GM21367 (cell line): ENCODE results near the gene SCAF8.
"Not testable (repeated sequence)": the region's sequence is repeated elsewhere in the genome, so short reads cannot be mapped to it uniquely, and the experiment has no call there.

Experiments
- ATAC-seq: cut with Tn5 transposase; IDR thresholded peaks from one replicate; pipeline ENCODE4 v1.9.1; 2021; ENCODE audit not compliant: unreplicated experiment

SCAF8 gene

GRCh38 chr6:154733183-154733625 lies at the start of gene SCAF8:
Gene SCAF8, plus strand, starts transcription at chr6:154733416. Its CDS starts 485 bp downstream, at chr6:154733901.
- peak; percentile 73 for ATAC-seq

- peak; percentile 94 for ATAC-seq
Observed at GRCh38 chr6:154683756-154684523, 49.3 kb upstream of the SCAF8 start.

- no peak for ATAC-seq
Observed at GRCh38 chr6:154686162-154686561, 47.1 kb upstream of the SCAF8 start.

GRCh38 chr6:154689493-154690255 lies 43.5 kb upstream of the SCAF8 start:
- no peak for ATAC-seq

- ATAC-seq, result no peak
Observed at GRCh38 chr6:154690857-154691256, 42.4 kb upstream of the SCAF8 start.

GRCh38 chr6:154696661-154697060 lies 36.6 kb upstream of the SCAF8 start:
- no peak for ATAC-seq

- no peak for ATAC-seq
Observed at GRCh38 chr6:154703124-154703523, 30.1 kb upstream of the SCAF8 start.

- no peak for ATAC-seq
Observed at GRCh38 chr6:154705471-154706113, 27.6 kb upstream of the SCAF8 start.

GRCh38 chr6:154706389-154706788 lies 26.8 kb upstream of the SCAF8 start:
- no peak for ATAC-seq

GRCh38 chr6:154709621-154710020 lies 23.6 kb upstream of the SCAF8 start:
- no peak for ATAC-seq

GRCh38 chr6:154710689-154711088 lies 22.5 kb upstream of the SCAF8 start:
- ATAC-seq, result no peak

GRCh38 chr6:154715446-154715845 lies 17.8 kb upstream of the SCAF8 start:
- no peak for ATAC-seq

- not testable (repeated sequence) for ATAC-seq
Observed at GRCh38 chr6:154716350-154716749, 16.9 kb upstream of the SCAF8 start.

- ATAC-seq, result no peak
Observed at GRCh38 chr6:154719433-154719832, 13.8 kb upstream of the SCAF8 start.

GRCh38 chr6:154719854-154720253 lies 13.4 kb upstream of the SCAF8 start:
- ATAC-seq, result no peak

- no peak for ATAC-seq
Observed at GRCh38 chr6:154721460-154721859, 11.8 kb upstream of the SCAF8 start.

- no peak for ATAC-seq
Observed at GRCh38 chr6:154726887-154727286, 6.3 kb upstream of the SCAF8 start.

GRCh38 chr6:154731296-154732218 lies 1.7 kb upstream of the SCAF8 start:
- ATAC-seq, result no peak

GRCh38 chr6:154732538-154733182 lies 556 bp upstream of the SCAF8 start:
- ATAC-seq, result no peak
